ENCODE results near the gene TCF12. TPM values are rescaled to one million over a fixed set of nuclear protein-coding genes. Genes with fewer than 3 reads are reported as not detected.

The TCF12 gene
- total RNA-seq, 1 donor from 2014 or later: 84.6 TPM

GRCh38 chr15:57255751-57256341, 337.4 kb downstream of the TCF12 start:
- no peaks in the 10 kb centered on the region for H3K36me3 ChIP-seq (ENCODE audit: control insufficient read depth, insufficient read depth, low read length)
- no peaks in the 10 kb centered on the region for H3K27me3 ChIP-seq (ENCODE audit: control insufficient read depth, insufficient read depth, low read length)
- no peak for DNase-seq (ENCODE audit: low read depth)
- no peak for TF ChIP-seq CTCF (IDR thresholded peaks at IDR 0.05; ENCODE audit: insufficient read depth, low read length, poor library complexity, severe bottlenecking)
- no peak overlapping the region for H3K4me3 ChIP-seq (ENCODE audit: low read depth, low read length)

DNA sequence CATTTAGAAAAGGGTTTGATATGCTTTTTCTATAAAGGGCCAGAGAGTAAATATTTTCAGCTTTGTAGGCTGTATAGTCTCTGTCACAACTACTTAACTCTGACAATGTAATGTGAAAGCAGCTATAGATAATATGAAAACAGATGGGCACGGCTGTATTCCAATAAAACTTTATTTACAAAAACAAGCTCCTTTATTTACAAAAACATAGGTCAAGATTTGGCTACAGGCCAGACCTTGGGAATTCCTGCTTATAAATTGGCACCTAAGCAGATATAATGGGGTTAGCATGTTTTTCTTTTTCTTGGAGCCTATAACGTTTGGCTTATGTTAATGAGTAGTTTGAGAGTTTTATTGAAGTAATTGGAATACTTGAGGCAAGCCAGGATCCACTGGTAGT, 338.5 kb downstream of the TCF12 start:
- no peak for TF ChIP-seq CTCF (IDR thresholded peaks at IDR 0.05; ENCODE audit: insufficient read depth, low read length, poor library complexity, severe bottlenecking)
- Histone ChIP-seq H3K27me3 (ENCODE audit: control insufficient read depth, insufficient read depth, low read length) (no peaks in the 10 kb centered on the region), H3K36me3 (ENCODE audit: control insufficient read depth, insufficient read depth, low read length) (no peaks in the 10 kb centered on the region), H3K4me3 (ENCODE audit: low read depth, low read length) (no peak overlapping the region)
- no peak for DNase-seq (ENCODE audit: low read depth)

DNA sequence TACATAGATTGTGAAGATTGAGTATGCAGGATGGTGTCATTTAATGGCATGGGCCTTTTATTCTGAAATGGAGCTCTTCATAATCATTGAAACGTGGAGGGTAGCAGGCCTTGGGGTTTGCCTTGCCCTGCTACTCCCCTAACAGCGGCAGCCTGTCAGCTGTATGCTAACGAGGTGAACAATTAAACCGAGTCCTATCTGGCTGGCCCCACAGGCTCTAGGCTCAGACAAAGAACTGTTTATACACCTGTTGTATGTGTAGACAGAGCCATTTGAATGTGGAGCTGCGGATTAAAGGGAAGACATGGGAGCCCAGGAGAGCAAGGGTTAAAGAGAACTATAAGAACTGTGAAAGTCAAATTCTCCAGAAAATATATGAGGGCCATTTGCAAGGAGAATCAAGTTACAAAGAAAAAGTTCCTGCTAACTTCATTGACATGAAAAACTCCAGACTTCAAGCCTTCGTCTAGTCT, 341.2 kb downstream of the TCF12 start:
- Histone ChIP-seq H3K4me3 (ENCODE audit: low read depth, low read length) (no peak overlapping the region), H3K36me3 (ENCODE audit: control insufficient read depth, insufficient read depth, low read length) (no peaks in the 10 kb centered on the region), H3K27me3 (ENCODE audit: control insufficient read depth, insufficient read depth, low read length) (no peaks in the 10 kb centered on the region)
- no peak for DNase-seq (ENCODE audit: low read depth)
- no peak for TF ChIP-seq CTCF (IDR thresholded peaks at IDR 0.05; ENCODE audit: insufficient read depth, low read length, poor library complexity, severe bottlenecking)

DNA sequence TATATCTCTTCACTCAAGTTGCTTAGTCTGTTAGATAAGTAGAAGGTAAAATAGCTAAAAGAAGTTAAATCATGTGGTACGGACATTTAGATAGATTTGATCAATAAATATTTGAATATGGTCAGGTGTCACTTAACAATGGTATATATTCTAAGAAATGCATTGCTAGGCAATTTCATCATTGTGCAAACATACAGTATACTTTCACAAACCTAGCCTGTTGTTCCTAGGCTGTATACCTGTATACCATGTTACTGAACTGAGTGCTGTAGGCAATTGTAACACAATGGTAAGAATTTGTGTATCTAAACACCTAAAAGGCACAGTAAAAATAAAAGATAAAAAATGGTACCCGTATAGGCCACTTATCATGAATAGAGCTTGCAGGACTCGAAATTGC, 345.1 kb downstream of the TCF12 start:
- no peak for DNase-seq (ENCODE audit: low read depth)
- TF ChIP-seq CTCF (IDR thresholded peaks at IDR 0.05; ENCODE audit: insufficient read depth, low read length, poor library complexity, severe bottlenecking): no peak
- Histone ChIP-seq H3K4me3 (ENCODE audit: low read depth, low read length) (no peak overlapping the region), H3K27me3 (ENCODE audit: control insufficient read depth, insufficient read depth, low read length) (no peaks in the 10 kb centered on the region), H3K36me3 (ENCODE audit: control insufficient read depth, insufficient read depth, low read length) (no peaks in the 10 kb centered on the region)

GRCh38 chr15:57272771-57273357, 354.4 kb downstream of the TCF12 start:
- TF ChIP-seq CTCF (IDR thresholded peaks at IDR 0.05; ENCODE audit: insufficient read depth, low read length, poor library complexity, severe bottlenecking): no peak
- no peak for DNase-seq (ENCODE audit: low read depth)
- Histone ChIP-seq H3K27me3 (ENCODE audit: control insufficient read depth, insufficient read depth, low read length) (no peaks in the 10 kb centered on the region), H3K36me3 (ENCODE audit: control insufficient read depth, insufficient read depth, low read length) (no peaks in the 10 kb centered on the region), H3K4me3 (ENCODE audit: low read depth, low read length) (no peak overlapping the region)

DNA sequence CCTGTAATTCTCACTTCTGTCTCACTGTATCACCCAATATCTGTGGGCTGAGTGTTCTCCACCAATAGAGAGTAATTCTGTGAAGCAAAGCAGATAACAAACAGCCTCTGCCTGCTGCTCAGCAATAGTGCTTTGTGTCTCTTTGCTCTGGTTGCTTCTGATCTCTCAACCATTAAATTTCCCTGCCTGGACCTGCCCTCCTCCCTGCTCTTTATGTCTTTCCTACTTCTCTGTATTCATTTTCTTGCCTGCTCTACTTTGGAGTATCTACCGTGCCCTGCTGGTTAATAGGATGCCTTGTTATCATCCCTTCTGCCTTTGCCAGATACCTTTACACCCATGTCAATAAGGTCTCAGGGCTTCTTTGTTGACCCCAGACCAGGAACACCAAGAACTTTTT, 355.0 kb downstream of the TCF12 start:
- no peak for DNase-seq (ENCODE audit: low read depth)
- H3K27me3 ChIP-seq (ENCODE audit: control insufficient read depth, insufficient read depth, low read length): no peaks in the 10 kb centered on the region
- H3K36me3 ChIP-seq (ENCODE audit: control insufficient read depth, insufficient read depth, low read length): no peaks in the 10 kb centered on the region
- H3K4me3 ChIP-seq (ENCODE audit: low read depth, low read length): no peak overlapping the region
- TF ChIP-seq CTCF (IDR thresholded peaks at IDR 0.05; ENCODE audit: insufficient read depth, low read length, poor library complexity, severe bottlenecking): no peak

Data from kidney epithelial cell (primary cell).